ENCODE data around the gene PPP1R12B.

Gene PPP1R12B

GRCh38 chr1:202319381-202320080 is 29.0 kb upstream of the PPP1R12B start:
- DNase-seq (ENCODE audit: low read depth): no peak
- TF ChIP-seq CTCF (conservative IDR thresholded peaks at IDR 0.05; ENCODE audit: low read depth, low read length): no peak
- no peak overlapping the region for H3K4me3 ChIP-seq (ENCODE audit: low read length)

GRCh38 chr1:202320081-202320405 is 28.5 kb upstream of the PPP1R12B start:
- no peak for DNase-seq (ENCODE audit: low read depth)
- H3K4me3 ChIP-seq (ENCODE audit: low read length): no peak overlapping the region
- no peak for TF ChIP-seq CTCF (conservative IDR thresholded peaks at IDR 0.05; ENCODE audit: low read depth, low read length)

GRCh38 chr1:202323731-202324130 is 24.8 kb upstream of the PPP1R12B start:
- no peak overlapping the region for H3K4me3 ChIP-seq (ENCODE audit: low read length)
- DNase-seq (ENCODE audit: low read depth): no peak
- no peak for TF ChIP-seq CTCF (conservative IDR thresholded peaks at IDR 0.05; ENCODE audit: low read depth, low read length)

- no peak for DNase-seq (ENCODE audit: low read depth)
- no peak overlapping the region for H3K4me3 ChIP-seq (ENCODE audit: low read length)
- no peak for TF ChIP-seq CTCF (conservative IDR thresholded peaks at IDR 0.05; ENCODE audit: low read depth, low read length)
Observed at GRCh38 chr1:202324646-202325045, 23.9 kb upstream of the PPP1R12B start.

GRCh38 chr1:202329891-202330290 is 18.6 kb upstream of the PPP1R12B start:
- no peak for DNase-seq (ENCODE audit: low read depth)
- TF ChIP-seq CTCF (conservative IDR thresholded peaks at IDR 0.05; ENCODE audit: low read depth, low read length): no peak

GRCh38 chr1:202333861-202334260 is 14.6 kb upstream of the PPP1R12B start:
- no peak for DNase-seq (ENCODE audit: low read depth)
- TF ChIP-seq CTCF (conservative IDR thresholded peaks at IDR 0.05; ENCODE audit: low read depth, low read length): no peak
- H3K4me3 ChIP-seq (ENCODE audit: low read length): no peak overlapping the region

More at GRCh38 chr1:202329891-202330290, 18.6 kb upstream of the PPP1R12B start:
- no peak overlapping the region for H3K4me3 ChIP-seq (ENCODE audit: low read length)

- no peak overlapping the region for H3K4me3 ChIP-seq (ENCODE audit: low read length)
- peak; percentile 76 for TF ChIP-seq CTCF (conservative IDR thresholded peaks at IDR 0.05; ENCODE audit: low read depth, low read length)
- DNase-seq (ENCODE audit: low read depth): no peak
Observed at GRCh38 chr1:202343652-202344349, 4.7 kb upstream of the PPP1R12B start.

Measured in retinal pigment epithelial cell (primary cell).